HEK293 (cell line): Measurements from ENCODE around the gene STK39.

Experiments
- CTCF ChIP-seq: fragments of 450-650 bp; formaldehyde crosslinking; IDR thresholded peaks from 2 replicates; pipeline ENCODE4 v1.5.1; 2016; ENCODE audit warnings: missing biosample characterization, missing genetic modification characterization
- SALL2 ChIP-seq: fragments of 450-650 bp; formaldehyde crosslinking; IDR thresholded peaks from 2 replicates; pipeline ENCODE4 v1.5.0; 2017; ENCODE audit warnings: missing biosample characterization, mild to moderate bottlenecking, missing genetic modification characterization, borderline replicate concordance
- SP2 ChIP-seq: fragments of 450-650 bp; formaldehyde crosslinking; IDR thresholded peaks from 2 replicates; pipeline ENCODE4 v1.5.1; 2016; ENCODE audit warnings: missing biosample characterization, missing genetic modification characterization
- ZBTB7A ChIP-seq: fragments of 450-650 bp; formaldehyde crosslinking; IDR thresholded peaks from 2 replicates; pipeline ENCODE4 v1.5.1; 2016; ENCODE audit warnings: low read depth, missing biosample characterization, missing genetic modification characterization
- ZNF24 ChIP-seq: fragments of 450-650 bp; formaldehyde crosslinking; IDR thresholded peaks from 2 replicates; pipeline ENCODE4 v1.5.1; 2016; ENCODE audit warnings: missing biosample characterization, missing genetic modification characterization
- ZNF302 ChIP-seq: fragments of 450-650 bp; formaldehyde crosslinking; IDR thresholded peaks from 2 replicates; pipeline ENCODE4 v1.5.1; 2016; ENCODE audit warnings: missing biosample characterization, missing genetic modification characterization, low read depth
- ZNF416 ChIP-seq: fragments of 450-650 bp; formaldehyde crosslinking; IDR thresholded peaks from 2 replicates; pipeline ENCODE4 v1.5.1; 2016; ENCODE audit warnings: missing biosample characterization, missing genetic modification characterization
- ZNF514 ChIP-seq: fragments of 450-650 bp; formaldehyde crosslinking; IDR thresholded peaks from 2 replicates; pipeline ENCODE4 v1.5.1; 2016; ENCODE audit warnings: missing biosample characterization, missing genetic modification characterization
- ZNF561 ChIP-seq: fragments of 450-650 bp; IDR thresholded peaks from 2 replicates; pipeline ENCODE4 v1.5.1; 2018; ENCODE audit warnings: missing biosample characterization, missing genetic modification characterization, borderline replicate concordance
- ZNF660 ChIP-seq: fragments of 450-650 bp; IDR thresholded peaks from 2 replicates; pipeline ENCODE4 v1.5.1; 2018; ENCODE audit warnings: missing biosample characterization, mild to moderate bottlenecking, missing genetic modification characterization
- ZNF830 ChIP-seq: fragments of 450-650 bp; IDR thresholded peaks from 2 replicates; pipeline ENCODE4 v1.5.0; 2018; ENCODE audit warnings: missing biosample characterization, missing genetic modification characterization, low read depth, mild to moderate bottlenecking, moderate library complexity
- TF ChIP-seq, protein P1 (sequence below): fragments of 450-650 bp; formaldehyde crosslinking; IDR thresholded peaks from 2 replicates; pipeline ENCODE4 v1.5.1; 2016; ENCODE audit warnings: missing biosample characterization, missing genetic modification characterization
- TF ChIP-seq, protein P2 (sequence below): fragments of 450-650 bp; formaldehyde crosslinking; IDR thresholded peaks from 2 replicates; pipeline ENCODE4 v1.5.1; 2017; ENCODE audit warnings: missing biosample characterization, missing genetic modification characterization

DNA sequence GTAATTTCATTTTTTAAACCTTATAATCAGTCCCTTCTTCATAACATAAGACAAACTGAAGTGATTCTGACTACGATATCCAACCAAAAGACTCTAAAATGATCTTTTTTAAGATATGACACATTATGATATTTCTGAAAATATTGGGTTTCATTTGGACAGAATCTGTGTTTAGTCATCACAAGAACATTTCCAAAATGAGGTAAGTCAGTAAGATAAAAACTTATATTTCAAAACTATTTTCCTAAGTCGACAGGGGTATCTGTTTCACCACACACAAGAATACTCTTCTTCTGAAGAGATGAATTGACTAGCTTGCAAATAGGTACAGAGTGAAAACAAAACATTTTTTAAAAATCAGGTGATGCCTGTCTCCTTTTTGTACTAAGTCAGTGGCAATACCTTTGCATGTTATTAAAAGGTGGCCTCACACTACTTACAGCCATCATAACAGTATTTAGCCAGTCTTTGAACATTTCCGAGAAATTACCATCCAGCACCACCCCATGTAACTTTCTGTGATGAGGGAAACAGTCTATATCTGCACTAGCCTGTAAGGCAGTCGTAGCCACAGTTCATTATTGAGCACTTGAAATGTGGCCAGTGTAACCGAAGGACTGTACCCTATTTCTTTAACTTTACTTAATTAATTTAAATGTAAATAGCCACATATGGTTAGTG, 13.5 kb downstream of the STK39 start:
- no peak for TF ChIP-seq ZNF660 (tag by site-specific recombination)
- no peak for TF ChIP-seq CTCF
- TF ChIP-seq, protein P1, sequence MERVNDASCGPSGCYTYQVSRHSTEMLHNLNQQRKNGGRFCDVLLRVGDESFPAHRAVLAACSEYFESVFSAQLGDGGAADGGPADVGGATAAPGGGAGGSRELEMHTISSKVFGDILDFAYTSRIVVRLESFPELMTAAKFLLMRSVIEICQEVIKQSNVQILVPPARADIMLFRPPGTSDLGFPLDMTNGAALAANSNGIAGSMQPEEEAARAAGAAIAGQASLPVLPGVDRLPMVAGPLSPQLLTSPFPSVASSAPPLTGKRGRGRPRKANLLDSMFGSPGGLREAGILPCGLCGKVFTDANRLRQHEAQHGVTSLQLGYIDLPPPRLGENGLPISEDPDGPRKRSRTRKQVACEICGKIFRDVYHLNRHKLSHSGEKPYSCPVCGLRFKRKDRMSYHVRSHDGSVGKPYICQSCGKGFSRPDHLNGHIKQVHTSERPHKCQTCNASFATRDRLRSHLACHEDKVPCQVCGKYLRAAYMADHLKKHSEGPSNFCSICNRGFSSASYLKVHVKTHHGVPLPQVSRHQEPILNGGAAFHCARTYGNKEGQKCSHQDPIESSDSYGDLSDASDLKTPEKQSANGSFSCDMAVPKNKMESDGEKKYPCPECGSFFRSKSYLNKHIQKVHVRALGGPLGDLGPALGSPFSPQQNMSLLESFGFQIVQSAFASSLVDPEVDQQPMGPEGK: no peak
- no peak for TF ChIP-seq ZBTB7A (tag by site-specific recombination)
- TF ChIP-seq, protein P2, sequence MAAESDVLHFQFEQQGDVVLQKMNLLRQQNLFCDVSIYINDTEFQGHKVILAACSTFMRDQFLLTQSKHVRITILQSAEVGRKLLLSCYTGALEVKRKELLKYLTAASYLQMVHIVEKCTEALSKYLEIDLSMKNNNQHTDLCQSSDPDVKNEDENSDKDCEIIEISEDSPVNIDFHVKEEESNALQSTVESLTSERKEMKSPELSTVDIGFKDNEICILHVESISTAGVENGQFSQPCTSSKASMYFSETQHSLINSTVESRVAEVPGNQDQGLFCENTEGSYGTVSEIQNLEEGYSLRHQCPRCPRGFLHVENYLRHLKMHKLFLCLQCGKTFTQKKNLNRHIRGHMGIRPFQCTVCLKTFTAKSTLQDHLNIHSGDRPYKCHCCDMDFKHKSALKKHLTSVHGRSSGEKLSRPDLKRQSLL (tag by site-specific recombination): no peak
- no peak for TF ChIP-seq ZNF561 (tag by site-specific recombination)
- no peak for TF ChIP-seq SALL2 (tag by site-specific recombination)
- no peak for TF ChIP-seq ZNF24 (tag by site-specific recombination)
- TF ChIP-seq SP2: no peak
- no peak for TF ChIP-seq ZNF302 (tag by site-specific recombination)
- TF ChIP-seq ZNF514 (tag by site-specific recombination): no peak
- TF ChIP-seq ZNF830 (tag by site-specific recombination): no peak
- no peak for TF ChIP-seq ZNF416
